Measurements from ENCODE around the gene ADRB1. TPM values are rescaled to one million over a fixed set of nuclear protein-coding genes. Genes with fewer than 3 reads are reported as not detected.

The ADRB1 gene
- total RNA-seq, 1 donor: not detected

DNA sequence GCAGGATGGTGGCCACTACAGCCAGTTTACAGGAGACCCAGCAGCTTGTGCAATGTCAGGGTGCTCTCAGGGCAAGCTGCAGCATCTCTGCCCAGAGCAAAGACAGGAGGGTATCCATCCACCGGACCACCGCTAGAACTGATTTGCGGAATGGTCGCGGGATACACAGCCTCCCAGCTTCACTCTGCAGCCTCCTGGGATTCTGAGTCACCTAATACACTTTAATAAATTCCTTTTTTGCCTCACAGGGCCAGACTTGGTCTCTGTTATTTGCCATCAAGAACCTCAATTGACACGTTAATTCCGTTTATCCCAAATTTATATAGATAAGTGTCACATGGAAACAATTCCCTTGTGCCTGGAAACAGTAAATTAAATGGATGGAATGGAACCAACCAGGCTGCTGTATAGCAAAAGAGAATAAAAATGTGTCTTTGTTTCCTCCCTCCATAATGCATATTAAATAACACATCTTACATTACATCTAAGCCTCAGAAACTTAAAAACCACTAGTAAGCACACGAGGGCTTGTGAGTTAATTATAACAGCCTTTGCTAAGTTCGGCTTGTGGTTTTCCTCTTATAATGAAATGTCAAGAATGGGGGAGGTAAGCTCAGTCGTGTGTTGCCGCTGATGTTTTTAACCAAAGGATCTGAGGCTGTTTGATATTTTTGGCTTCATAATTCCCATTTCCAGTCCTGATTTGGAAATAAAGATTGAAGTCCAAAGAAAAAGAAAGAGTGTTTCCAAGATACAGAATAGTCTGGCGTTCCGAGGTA lies 52.1 kb downstream of the ADRB1 start:
- peaks cover 5% of the 10 kb centered on the region for H3K4me1 ChIP-seq (ENCODE audit: insufficient read depth, low read length)
- DNase-seq (ENCODE audit: insufficient read length, low spot score, missing footprints): peak; percentile 45

More for the DNA sequence above, 52.1 kb downstream of the ADRB1 start:
- H2AFZ ChIP-seq (ENCODE audit: low read length): no peak overlapping the region
- H3K4me3 ChIP-seq (ENCODE audit: insufficient read depth, low read length): no peak overlapping the region
- no peaks in the 10 kb centered on the region for H4K20me1 ChIP-seq (ENCODE audit: insufficient read depth, low read length)
- TF ChIP-seq, protein P1, sequence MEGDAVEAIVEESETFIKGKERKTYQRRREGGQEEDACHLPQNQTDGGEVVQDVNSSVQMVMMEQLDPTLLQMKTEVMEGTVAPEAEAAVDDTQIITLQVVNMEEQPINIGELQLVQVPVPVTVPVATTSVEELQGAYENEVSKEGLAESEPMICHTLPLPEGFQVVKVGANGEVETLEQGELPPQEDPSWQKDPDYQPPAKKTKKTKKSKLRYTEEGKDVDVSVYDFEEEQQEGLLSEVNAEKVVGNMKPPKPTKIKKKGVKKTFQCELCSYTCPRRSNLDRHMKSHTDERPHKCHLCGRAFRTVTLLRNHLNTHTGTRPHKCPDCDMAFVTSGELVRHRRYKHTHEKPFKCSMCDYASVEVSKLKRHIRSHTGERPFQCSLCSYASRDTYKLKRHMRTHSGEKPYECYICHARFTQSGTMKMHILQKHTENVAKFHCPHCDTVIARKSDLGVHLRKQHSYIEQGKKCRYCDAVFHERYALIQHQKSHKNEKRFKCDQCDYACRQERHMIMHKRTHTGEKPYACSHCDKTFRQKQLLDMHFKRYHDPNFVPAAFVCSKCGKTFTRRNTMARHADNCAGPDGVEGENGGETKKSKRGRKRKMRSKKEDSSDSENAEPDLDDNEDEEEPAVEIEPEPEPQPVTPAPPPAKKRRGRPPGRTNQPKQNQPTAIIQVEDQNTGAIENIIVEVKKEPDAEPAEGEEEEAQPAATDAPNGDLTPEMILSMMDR (IDR thresholded peaks at IDR 0.05; ENCODE audit: extremely low read depth, low read depth, low read length): no peak
- H3K4me2 ChIP-seq (ENCODE audit: insufficient read depth, low read length): no peak overlapping the region
- no peak overlapping the region for H3K27ac ChIP-seq (ENCODE audit: low read depth, low read length)
- H3K79me2 ChIP-seq (ENCODE audit: insufficient read depth, low read length): no peaks in the 10 kb centered on the region
- no peaks in the 10 kb centered on the region for H3K36me3 ChIP-seq (ENCODE audit: insufficient read depth, low read length)
- no peaks in the 10 kb centered on the region for H3K9me3 ChIP-seq (ENCODE audit: low read depth, low read length)
- H3K27me3 ChIP-seq (ENCODE audit: insufficient read depth, low read length): peaks cover 21% of the 10 kb centered on the region

Other genes with a start within 250 kb of the ADRB1 start
- gene DCLRE1A, start 189.8 kb upstream of the ADRB1 start, total RNA-seq: 5.0 and 5.1 TPM in 2 replicates
- gene NHLRC2, start 189.2 kb upstream of the ADRB1 start, total RNA-seq: 15.6 and 16.2 TPM in 2 replicates
- gene CCDC186, start 130.3 kb downstream of the ADRB1 start, total RNA-seq: 17.0 and 18.0 TPM in 2 replicates
- 0.59 and 0.72 TPM in 2 replicates for gene TDRD1, start 135.5 kb downstream of the ADRB1 start, total RNA-seq
- gene VWA2, start 195.4 kb downstream of the ADRB1 start, total RNA-seq: under 0.01 TPM in 1 of 2 replicates, not detected in the other